HG02588 (cell line): ENCODE results near the gene SPAG8.

ENCODE experiments used
- ATAC-seq: cut with Tn5 transposase; IDR thresholded peaks from one replicate; pipeline ENCODE4 v1.9.1; 2021; ENCODE audit warnings: mild to moderate bottlenecking, moderate library complexity; ENCODE audit not compliant: unreplicated experiment

Gene SPAG8

DNA sequence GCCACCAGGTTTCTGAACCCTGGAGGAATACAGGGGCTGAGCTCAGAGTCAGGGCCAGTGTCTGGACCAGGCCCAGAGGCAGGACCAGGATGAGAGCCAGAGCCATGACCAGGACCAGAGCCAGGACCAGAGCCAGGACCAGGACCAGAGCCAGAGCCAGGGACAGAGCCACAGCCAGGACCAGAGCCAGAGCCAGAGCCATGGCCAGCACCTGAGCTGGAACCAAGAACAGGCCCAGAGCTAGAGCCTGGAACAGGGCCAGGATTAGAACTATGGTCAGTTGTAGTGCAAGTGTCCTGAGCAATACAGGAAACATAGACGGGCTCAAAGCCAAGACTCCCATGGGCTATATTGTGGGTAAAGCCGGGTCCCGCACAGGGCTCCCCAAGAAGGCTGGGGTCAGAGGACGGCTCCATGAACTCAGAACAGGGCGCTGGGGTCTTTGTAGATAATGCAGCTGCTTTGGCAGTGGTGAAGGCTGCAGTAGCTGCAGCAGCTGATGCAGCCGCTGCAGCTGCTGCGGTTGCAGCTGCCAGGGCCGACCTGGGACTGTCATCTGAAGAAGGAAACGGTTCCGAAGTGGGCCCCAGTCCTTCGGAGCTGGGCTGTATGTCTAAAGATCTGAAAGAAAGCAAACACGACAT, 559 bp downstream of the SPAG8 start:
- ATAC-seq = no peak

DNA sequence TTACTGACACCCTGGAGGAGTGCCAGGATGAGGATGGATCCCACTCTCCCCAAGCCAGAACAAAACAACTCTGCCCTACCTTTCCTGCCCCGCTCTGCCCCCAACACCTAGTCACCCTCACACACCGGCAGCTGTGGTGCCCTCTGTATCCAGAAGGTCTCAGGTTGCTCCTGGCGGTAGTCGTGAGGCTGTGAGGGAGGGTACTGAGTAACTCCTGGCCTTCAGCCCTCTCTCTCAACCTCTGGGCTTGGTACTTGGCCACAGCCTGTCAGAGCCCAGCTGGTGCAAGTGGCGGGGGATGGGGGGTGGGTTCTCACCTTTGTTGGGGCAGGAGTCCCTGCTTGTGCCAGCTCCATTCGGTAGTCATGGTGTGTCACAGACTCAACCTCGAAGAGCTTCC, 1.9 kb downstream of the SPAG8 start:
- ATAC-seq = no peak

DNA sequence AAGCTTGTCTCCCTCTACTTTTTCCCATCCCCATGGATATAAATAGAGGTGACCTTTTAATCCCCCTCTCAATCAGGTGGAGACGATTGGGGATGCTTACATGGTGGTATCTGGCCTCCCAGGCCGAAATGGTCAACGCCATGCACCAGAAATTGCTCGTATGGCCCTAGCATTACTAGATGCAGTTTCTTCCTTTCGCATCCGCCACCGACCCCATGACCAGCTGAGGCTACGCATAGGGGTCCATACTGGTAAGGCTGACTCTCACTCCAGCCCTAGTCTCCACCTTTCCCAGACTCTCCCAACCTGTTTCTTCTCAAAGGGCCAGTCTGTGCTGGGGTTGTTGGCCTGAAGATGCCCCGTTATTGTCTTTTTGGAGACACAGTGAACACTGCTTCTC, 3.6 kb downstream of the SPAG8 start:
- no peak for ATAC-seq

DNA sequence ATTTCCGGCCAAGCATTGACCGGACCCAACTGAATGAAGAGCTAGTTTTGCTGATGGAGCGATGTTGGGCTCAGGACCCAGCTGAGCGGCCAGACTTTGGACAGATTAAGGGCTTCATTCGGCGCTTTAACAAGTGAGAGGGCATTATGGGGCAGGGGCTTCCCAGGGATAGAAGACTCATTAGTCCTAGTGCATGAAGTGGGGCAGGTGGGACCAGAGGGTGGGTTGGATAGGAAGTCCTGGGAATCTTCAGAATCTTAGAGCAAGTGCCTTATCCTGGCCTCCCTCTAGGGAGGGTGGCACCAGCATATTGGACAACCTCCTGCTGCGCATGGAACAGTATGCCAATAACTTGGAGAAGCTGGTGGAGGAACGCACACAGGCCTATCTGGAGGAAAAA, 6.0 kb downstream of the SPAG8 start:
- no peak for ATAC-seq

DNA sequence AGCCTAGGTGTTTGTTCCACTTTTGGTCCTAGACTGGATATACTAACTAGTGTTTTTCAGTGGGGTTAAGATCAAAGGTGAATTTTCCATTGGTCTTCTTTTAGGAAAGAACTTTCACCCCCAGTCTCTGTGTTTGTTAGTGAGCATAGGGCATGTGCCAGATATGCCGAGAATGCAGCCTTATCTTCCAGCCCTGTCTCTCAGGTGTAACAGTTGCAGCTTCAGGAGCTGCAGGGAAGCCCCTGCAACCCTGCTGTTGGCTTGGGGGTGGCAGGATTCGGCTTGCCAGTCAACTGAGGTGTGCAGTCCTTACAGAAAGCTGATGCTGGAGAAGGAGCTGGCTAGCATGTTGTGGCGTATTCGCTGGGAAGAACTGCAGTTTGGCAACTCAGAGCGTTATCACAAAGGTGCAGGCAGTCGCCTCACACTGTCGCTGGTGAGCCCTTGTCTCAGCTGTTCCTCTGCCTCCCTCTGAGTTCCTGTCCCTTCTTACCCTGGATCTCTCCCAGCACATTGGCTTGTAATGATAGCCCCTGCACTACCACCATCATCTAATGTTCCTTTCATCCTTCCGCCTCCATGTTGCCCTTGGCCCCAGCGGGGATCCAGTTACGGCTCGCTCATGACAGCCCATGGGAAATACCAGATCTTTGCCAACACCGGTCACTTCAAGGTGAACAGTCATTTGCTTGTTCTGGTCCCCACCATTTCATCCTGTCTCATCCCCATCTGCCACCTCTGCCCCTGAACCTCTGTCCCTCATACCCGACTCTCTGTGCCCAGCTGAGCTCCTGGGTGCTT, 10.5 kb downstream of the SPAG8 start:
- no peak for ATAC-seq

DNA sequence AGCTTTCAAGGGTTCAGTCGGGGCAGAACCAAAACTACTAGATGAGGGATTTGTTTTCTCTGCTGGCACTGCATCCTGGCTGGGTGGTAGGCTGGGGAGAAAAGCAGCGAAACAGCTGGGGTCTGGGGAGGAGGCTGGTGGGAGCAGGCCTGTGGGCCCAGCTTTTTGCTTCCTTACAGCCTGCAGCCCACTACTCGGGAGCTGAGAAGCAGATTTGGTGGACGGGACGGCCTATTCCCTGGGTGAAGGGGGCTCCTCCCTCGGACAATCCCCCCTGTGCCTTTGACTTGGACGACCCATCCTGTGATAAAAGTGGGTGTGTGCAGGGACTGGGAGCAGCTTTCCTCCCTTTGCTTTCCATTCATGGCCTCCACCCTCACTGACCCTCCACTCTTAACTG, 11.5 kb downstream of the SPAG8 start:
- ATAC-seq = no peak

DNA sequence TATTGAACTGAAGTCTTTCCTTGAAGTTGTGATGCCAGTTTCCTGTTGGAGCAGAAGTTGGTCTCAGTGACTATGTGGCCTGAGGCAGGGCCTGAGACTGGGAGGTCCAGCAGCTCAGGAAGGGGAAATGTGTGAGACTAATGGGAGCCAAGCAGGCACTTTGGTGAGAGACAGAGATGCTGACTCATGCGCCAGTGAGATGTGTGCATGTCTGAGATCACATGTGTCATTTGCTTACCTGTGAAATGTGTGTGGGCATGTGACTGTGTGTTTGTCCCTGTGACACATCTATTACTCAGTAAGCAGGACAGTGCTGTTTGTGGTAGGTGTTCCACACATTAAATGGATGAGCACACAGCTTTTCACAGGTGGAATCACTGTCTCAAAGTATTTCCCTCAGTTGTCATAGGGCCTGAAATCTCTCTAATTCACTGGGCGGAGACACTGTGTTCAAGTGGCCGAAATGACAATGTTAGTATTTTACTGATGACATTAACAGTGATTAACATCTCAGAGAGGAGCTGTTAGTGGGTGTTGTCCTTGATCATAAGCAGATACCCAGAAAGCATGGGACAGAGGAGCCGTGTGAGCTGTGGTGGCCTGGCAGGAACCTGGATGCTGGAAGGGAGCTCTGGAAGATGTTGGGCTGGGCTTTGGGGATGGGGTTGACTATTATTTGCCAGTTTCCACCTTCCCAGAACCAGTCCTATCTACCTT, 13.2 kb downstream of the SPAG8 start:
- ATAC-seq = peak; percentile 47

DNA sequence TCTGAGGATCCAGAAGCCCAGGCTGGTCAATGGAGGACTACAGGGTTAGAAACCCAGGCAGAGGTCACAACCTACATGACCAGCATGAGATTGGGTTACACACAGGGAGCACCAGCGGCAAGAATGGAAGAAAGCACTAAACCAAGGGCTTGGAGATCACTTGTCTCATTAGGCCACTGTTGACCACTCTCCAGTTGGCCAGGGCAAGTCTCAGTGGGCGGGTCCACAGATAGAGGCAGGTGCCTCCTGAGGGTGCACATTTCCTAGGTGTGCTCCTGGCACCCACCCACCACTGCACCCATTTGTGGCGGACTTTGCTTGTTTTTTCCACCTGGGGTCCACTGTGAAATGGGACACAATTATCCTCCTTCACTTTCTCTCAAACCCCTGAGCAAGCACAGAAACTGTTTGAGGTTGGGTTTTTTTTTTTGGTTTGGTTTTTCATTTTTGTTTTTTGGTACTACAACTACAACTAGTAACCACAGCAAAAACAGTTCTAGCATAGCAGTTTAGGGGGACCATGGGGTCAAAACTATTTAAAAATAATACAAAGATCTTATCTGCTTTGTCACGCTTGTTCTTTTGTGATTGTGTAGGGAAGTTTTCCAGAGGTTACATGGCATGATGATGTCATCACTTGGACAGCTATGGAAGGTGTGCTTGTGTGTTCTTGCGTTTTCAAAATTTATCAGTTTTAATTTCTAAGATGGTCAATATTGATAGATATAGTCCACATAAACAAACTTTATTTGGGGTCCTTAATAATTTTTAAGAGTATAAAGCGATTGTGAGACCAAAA, 14.6 kb downstream of the SPAG8 start:
- ATAC-seq = no peak

DNA sequence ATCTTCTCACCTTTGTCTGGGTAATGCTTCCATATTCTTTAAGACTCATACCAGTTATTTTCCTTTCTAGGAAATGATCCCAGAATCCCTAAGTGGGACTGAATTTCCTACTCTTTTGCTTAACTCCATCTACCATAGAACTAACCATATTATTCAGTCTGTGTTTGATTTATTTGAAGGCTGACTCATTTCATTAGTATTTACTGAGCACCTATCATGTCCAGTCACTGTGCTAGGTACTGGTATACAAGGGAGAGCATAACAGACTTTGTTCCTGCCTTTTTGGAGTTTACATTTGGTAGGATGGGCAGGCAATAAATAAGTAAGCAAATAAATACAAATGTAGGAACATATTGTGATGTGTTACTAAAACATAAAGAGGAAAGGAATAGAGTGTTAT, 16.4 kb downstream of the SPAG8 start:
- no peak for ATAC-seq

DNA sequence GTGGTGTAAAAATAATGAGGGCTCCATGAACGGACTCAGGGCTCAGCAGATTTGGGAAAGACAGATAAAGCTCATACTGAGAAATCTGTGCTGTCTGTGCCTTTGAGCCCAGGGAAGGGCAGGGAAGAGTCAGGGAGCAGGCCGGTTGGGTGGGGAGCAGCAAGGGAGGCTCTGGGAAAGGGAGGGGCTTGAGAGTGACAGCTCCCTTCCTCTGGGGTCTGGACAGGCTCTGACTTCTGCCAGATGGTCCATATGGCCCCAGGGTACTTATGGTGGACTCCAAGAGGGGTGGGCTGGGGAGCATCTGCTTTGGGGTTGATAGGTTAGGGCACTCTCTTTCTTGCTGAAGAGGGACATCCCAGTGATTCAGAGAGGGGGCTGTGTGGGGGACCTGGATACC, 18.6 kb downstream of the SPAG8 start:
- no peak for ATAC-seq

DNA sequence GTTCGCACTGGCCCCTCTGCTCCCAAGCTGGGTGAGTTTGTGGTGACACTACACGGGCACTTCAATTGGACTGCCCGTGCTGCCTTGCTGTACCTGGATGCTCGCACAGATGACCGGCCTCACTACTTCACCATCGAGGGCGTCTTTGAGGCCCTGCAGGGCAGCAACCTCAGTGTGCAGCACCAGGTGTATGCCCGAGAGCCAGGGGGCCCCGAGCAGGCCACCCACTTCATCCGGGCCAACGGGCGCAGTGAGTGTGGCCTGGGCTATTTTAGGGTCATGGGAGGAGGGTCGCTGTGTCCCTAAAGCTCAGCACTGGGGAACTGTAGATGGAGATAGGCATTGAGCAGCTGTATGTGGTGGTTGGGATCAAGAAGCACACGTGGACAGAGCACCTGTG, 19.2 kb downstream of the SPAG8 start:
- ATAC-seq = no peak

DNA sequence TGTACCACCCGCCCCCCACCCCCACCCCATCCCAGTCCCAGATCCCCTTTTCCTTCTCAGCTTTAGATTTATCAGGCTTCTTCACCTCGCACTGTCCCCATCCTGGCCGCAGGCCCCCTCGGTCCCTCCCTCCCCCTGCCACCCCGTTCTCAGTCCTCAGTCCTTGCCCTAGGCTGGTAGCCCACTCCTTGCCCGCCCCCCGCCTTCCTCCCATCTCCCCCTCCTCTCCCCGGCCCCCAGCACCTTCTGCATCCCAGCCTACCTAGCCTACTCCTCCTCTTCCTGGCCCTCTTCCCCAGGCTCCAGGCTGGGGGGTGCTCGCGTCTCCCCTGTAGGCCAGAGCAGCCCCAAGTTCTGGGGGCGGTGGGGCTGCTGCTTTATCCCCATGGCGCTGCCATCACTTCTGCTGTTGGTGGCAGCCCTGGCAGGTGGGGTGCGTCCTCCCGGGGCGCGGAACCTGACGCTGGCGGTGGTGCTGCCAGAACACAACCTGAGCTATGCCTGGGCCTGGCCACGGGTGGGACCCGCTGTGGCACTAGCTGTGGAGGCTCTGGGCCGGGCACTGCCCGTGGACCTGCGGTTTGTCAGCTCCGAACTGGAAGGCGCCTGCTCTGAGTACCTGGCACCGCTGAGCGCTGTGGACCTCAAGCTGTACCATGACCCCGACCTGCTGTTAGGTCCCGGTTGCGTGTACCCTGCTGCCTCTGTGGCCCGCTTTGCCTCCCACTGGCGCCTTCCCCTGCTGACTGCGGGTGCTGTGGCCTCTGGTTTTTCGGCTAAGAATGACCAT, 19.8 kb downstream of the SPAG8 start:
- ATAC-seq = no peak

DNA sequence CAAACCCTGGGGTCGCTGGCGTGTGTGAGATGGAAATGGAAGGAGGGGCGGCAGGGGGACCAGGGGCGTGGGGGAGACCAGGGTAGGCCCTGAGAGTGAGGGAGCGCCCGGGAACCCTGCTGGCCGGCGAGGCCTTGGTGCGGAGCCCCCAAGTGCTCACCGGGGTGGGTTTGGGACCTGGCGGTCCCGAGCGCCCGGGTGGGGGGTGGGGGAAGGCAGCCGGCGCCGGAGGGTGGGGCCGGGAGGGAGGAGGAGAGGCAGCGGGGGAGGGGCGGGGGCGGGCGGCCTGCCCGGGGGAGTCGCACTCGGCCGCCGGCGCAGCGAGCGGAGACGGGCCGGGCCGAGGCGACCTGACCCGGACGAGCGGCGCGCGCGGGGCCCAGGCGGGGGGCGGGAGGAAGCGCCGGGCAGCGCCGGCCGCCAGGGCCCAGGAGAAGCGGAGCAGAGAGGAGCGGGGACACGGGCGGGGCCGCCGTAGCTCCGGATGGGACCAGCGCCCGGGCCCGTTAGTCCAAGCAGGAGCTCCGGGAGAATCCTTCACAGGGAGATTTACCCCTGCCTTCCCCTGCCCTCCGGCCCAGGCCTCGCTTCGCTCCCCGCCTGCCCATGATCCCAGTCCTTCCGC, 20.7 kb downstream of the SPAG8 start, which contains the start of gene NPR2:
TSS of gene NPR2 (plus strand) at position 295 of the 625 bp plus-strand sequence. CDS start 818 bp downstream, outside the sequence.
- no peak for ATAC-seq

DNA sequence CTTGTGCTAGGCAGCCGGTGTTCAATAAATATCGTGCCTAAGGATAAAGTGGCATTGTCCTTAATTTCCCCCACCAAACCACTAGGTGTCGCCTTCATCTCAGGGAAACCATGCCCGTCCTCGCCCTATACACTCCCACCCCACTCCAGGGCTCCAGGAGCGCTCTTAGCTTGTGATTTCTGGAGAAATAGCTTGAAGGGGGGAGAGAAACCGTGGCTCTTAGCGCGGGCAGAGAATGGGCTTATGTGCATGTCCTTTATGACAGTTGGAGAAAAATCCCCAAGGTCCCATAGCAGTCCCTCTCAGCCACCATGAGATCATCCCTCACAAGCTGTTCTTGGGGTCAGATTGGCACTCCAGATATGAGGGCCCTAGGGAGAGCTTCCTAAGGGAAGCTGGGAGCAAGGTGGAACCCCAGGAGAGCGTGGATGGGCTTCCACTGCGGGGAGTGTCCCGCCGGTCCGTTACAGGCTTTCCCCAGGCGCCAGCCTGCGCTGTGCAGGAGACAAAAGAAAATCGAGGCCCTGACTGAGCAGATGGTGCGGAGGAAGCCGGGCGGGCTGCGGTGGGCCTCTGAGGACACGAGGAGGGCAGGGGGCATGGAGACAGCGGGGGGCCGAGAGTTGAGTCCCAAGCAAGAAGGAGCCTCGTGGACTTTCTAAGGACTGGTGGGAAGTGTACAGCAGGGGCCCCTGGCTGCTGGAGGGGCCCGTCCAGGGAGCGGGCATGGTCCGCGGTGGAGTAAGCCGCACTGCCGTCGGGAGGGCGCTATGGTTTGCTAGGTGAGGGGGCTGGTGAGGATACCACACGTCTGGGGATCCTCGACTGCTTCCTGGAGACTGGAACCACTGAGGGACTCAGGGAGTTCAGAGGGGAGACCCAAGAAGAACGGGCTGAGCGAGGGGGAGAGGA, 21.4 kb downstream of the SPAG8 start:
- no peak for ATAC-seq

DNA sequence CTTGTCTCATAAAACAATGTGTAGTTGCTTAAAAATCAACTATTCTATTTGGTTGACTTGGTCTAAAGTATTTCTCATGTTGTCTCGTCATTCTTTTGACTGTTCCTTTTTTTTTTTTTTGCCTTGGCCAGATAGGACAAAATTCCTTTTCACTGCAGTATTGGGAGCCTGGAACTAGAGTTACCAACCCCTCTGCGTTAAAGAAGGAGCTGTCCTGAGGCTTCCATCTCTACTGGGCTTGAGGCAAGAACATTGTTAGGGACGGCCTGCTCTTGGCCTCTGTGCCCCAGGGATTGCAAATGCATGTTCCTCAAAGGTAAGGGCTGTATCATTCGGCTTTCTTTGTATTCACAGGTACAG, 22.1 kb downstream of the SPAG8 start:
- ATAC-seq = no peak

DNA sequence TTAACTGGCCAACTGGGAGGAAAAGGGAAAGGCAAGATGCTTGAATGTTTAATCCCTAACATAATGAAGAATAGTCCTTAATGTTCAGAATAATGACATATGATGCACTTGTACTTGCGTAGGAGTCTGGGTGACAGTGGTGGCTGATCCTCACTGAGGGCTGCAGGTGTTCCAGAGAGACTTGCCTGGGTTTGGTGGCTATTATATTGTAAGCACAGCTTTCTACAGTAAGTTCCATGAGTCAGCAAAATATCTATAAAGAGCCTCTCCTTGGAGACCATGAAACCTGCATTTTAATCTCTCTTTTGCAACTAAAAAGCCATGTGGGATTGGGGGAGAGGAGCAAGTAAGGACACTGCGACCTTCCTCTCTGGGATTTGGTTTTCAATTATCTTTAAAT, 22.5 kb downstream of the SPAG8 start:
- ATAC-seq = no peak

DNA sequence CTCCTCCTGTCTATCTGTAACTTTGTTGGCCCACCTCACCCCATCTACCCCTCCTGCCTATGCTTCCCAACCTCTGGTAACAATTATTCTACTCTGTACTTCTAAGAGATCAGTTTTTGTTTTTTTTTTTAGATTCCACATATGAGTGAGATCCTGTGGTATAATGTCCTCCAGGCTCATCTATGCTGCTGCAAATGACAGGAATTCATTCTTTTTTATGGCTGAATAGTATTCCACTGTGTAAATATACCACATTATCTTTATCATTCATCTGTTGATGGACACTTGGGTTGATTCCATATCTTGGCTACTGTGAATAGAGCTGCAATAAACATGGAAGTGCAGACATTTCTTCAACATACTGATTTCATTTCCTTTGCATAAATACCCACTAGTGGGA, 28.6 kb downstream of the SPAG8 start:
- no peak for ATAC-seq

DNA sequence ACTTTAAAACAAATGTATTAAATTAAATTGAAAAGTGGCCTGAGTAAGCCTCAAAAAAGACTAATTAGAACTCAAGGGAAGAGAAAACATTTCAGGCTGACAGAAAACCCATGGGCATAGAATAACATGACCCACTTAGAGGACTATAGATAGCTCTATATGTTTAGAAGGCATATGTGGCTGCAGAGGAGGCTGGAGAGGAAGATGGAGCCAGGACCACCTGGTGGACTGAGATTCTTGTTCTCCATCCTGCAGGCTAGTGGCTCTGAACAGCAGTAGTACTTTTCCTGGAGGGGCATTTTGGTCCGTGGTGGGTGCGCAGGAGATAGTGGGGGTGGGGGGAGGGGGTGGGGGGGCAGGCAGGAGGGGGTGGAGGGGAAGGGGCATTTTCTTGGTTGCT, 31.0 kb downstream of the SPAG8 start:
- ATAC-seq = no peak

DNA sequence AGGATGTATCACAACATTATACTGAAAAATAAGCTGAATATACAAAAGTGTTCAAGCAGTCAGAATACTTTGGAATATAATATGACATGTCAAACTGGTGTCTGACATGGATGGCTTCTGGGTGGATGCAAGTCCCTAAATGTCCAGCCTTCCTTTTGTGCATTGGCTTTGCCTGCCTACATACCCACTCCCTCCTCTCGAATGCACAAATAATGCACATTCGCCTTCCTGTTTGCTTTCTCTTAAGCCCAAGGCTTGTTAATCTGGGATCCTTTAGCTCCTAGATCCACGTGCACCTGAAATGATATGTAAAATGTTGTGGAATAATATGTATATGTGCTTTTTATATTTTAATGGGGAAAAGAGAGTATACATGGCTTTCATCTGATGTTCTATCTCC, 33.6 kb downstream of the SPAG8 start:
- no peak for ATAC-seq
